BE2C (cell line): ENCODE results near the gene GIT1.

Experiments
- DNase-seq: peaks from one replicate; pipeline ENCODE4 v3.0.0-alpha.2; 2020
- H3K27me3 ChIP-seq: fragments of 250-450 bp; sonication (Bioruptor Pico); 2 replicates; pipeline ENCODE4 v1.5.1; 2020; ENCODE audit warnings: mild to moderate bottlenecking
- H3K36me3 ChIP-seq: fragments of 250-450 bp; sonication (Bioruptor Pico); 2 replicates; pipeline ENCODE4 v1.5.1; 2020; ENCODE audit warnings: mild to moderate bottlenecking
- H3K4me1 ChIP-seq: fragments of 250-450 bp; sonication (Bioruptor Pico); 2 replicates; pipeline ENCODE4 v1.5.1; 2020
- H3K4me3 ChIP-seq: 2 replicates; pipeline ENCODE4 v1.5.1; 2011; ENCODE audit warnings: low read depth, low read length
- H3K9me3 ChIP-seq: fragments of 250-450 bp; sonication (Bioruptor Pico); 2 replicates; pipeline ENCODE4 v1.5.1; 2020
- TF ChIP-seq, protein P1 (sequence below): IDR thresholded peaks from 2 replicates; pipeline ENCODE4 v1.5.1; 2012; ENCODE audit warnings: mild to moderate bottlenecking, low read depth, low read length

The GIT1 gene

DNA sequence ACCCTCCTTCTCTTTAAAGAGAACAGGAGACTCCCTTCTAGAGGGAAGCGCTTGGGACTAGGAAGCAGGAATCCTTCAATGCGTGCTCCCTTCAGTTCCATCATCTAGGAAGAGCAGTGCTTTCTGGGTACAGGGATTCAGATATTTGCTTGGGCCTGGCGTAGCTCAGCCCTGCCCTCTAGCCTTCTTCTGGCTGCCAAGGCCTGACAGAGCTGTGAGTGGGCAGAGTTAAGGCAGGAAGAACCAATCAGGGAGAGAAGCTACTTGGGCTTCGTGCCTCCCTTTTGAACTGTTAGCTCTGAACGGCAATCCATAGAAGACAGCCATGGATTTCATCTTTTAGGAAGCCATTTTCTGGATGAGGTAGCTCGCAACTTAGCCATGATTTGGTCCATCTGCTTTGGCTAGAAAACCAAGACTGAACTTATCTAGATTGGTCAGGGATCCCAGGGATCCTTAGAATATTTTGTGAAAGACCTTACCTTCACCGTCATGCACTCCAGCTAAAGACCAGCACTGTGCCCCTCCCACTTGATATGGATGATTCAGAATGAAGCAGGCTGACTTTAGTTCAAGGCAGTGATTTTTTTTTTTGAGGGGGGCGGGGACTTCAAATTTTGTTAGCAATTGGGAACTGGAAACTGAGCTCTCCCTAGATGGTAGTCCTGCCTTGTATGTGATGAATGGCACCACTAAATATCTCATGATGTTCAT lies 35.7 kb upstream of the GIT1 start:
- peak; percentile 67 for DNase-seq
- H3K36me3 ChIP-seq = peaks cover 7% of the 10 kb centered on the region; the same call in 1 of the 2 replicates
- H3K27me3 ChIP-seq = no peaks in the 10 kb centered on the region
- peaks cover 15% of the 10 kb centered on the region for H3K4me1 ChIP-seq
- H3K9me3 ChIP-seq = no peaks in the 10 kb centered on the region
- TF ChIP-seq, protein P1, sequence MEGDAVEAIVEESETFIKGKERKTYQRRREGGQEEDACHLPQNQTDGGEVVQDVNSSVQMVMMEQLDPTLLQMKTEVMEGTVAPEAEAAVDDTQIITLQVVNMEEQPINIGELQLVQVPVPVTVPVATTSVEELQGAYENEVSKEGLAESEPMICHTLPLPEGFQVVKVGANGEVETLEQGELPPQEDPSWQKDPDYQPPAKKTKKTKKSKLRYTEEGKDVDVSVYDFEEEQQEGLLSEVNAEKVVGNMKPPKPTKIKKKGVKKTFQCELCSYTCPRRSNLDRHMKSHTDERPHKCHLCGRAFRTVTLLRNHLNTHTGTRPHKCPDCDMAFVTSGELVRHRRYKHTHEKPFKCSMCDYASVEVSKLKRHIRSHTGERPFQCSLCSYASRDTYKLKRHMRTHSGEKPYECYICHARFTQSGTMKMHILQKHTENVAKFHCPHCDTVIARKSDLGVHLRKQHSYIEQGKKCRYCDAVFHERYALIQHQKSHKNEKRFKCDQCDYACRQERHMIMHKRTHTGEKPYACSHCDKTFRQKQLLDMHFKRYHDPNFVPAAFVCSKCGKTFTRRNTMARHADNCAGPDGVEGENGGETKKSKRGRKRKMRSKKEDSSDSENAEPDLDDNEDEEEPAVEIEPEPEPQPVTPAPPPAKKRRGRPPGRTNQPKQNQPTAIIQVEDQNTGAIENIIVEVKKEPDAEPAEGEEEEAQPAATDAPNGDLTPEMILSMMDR = peak; percentile 10; the same call in 1 of the 2 replicates
- H3K4me3 ChIP-seq = no peak overlapping the region

DNA sequence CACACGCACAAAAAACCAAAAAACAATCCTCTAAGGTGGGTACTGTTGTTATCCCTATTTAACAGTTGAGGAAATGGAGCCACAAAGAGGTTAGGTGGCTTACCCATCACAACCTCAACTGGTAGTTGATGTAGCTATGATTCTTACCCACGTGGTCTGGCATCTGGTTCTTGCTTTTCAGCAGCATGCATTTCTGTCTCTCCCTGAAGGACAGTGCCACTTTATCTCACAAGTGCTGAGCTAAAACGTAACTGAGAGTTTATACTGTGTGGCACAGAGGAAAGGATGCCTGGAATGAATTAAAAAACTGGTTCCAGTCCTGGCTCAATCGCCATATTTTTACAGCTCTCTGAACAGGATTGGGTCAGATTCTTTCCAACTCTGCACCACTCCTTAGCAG lies 35.1 kb upstream of the GIT1 start:
- TF ChIP-seq, protein P1 = no peak
- H3K9me3 ChIP-seq = no peaks in the 10 kb centered on the region
- no peak for DNase-seq
- no peaks in the 10 kb centered on the region for H3K27me3 ChIP-seq
- H3K4me1 ChIP-seq = peaks cover 15% of the 10 kb centered on the region
- peaks cover 7% of the 10 kb centered on the region; the same call in 1 of the 2 replicates for H3K36me3 ChIP-seq
- no peak overlapping the region for H3K4me3 ChIP-seq

DNA sequence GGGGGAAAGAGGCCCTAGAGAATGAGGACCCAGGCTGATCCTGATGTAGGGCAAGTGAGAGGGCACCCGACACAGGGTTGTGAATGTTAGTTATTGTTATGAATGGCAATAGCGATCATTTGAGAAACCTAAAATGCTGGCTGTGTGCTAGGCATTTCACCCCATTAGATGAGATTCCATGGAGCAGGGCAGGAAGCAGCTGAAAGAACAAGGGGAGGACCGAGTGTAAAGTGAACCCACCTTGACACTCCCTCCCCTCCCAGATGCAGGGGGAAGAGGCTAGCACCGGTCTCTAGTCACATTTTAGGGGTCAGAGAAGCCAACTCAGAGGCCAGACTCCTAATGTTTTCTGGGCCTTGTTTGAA lies 33.8 kb upstream of the GIT1 start:
- no peaks in the 10 kb centered on the region for H3K27me3 ChIP-seq
- no peaks in the 10 kb centered on the region for H3K36me3 ChIP-seq
- H3K4me1 ChIP-seq = peaks cover 15% of the 10 kb centered on the region
- H3K4me3 ChIP-seq = peak overlapping the region; percentile 69
- TF ChIP-seq, protein P1 = no peak
- DNase-seq = no peak
- H3K9me3 ChIP-seq = no peaks in the 10 kb centered on the region

DNA sequence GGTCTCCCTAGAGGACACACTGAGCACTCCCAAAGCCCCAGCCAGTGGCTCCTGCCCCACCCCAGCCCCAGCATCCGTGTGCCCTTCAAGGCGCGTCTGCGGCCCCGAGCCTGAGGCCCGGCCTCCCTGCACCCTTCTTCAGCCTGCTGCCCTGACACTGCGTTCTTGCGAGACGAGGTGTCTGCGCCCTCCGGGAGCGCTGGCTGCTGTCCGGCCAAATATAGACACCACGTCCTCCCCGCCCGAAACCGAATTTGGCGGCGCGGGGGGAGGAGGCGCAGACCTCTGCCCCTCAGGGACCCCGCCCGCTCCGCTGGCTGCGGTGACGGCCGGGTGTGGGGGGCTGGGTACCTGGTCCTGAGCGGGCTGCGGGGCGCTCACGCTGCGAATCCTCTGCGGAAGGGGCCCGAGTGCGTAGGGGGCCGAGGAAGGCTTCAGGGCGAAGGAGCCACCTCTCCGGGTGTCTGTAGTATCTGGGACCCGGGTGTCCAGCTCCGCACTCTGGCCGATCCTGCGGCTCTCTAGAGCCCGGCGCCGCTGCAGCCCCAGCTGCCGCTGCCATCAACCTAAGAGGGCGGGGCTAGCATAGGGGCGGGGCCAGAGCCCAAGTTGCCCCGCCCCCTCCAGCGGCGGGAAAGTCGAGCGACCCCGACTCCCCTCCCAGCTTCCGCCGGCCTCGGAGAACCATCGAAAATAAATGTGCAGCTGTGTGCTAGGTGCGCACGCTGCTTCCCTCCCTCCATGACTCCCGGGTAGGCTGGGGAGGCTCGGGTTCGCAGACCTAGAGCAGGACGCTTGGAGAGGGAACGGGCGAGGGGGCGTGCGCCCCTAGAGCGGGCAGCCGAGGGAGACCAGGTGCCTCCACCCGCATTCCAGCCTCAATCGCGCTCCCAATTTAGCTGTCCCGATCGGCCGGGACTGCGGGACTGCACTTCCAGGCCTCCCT lies 33.2 kb upstream of the GIT1 start, which contains the start of gene CORO6:
CORO6 (minus strand) TSS at position 576 of the 946 bp plus-strand sequence. CDS start 1,491 bp downstream, outside the sequence.
- H3K9me3 ChIP-seq = no peaks in the 10 kb centered on the region
- peak; percentile 75 for DNase-seq
- H3K27me3 ChIP-seq = no peaks in the 10 kb centered on the region
- TF ChIP-seq, protein P1 = no peak
- H3K36me3 ChIP-seq = no peaks in the 10 kb centered on the region
- H3K4me1 ChIP-seq = peaks cover 15% of the 10 kb centered on the region
- H3K4me3 ChIP-seq = peak within 1 kb of the TSS; percentile 69

DNA sequence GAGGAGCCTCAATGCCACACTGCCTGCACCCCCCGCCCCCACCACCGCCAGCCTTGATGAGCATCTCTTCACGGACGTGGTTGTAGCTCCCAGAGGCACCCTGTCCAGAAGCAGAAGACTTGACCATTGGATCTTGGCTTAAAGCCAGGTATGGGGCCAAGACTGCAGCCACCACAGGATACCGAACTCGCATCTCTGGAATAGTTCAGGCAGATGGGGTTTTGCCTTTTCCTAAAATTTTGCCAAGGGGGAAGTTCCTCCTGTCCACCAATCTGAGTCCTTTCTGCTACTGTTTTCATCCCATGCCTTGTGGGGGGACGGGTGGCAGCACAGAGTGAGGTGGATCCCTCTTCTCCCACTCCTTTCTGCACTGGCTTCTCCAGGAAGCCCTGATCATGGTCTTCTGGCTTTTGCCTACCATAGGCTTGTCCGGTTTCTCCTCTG lies 32.3 kb upstream of the GIT1 start:
- no peak for DNase-seq
- Histone ChIP-seq H3K36me3 (no peaks in the 10 kb centered on the region), H3K9me3 (no peaks in the 10 kb centered on the region), H3K4me3 (peak overlapping the region; percentile 69), H3K27me3 (no peaks in the 10 kb centered on the region), H3K4me1 (peaks cover 15% of the 10 kb centered on the region)
- TF ChIP-seq, protein P1 = no peak
